Panc1 (cell line): ENCODE data around the gene P2RX3. TPM values are rescaled to one million over a fixed set of nuclear protein-coding genes. Genes with fewer than 3 reads are reported as not detected.

Source experiments
- ATAC-seq: fragments of 200-7000 bp; cut with Tn5 transposase; 2 replicates; pipeline ENCODE4 v1.9.1; 2020; ENCODE audit warnings: mild to moderate bottlenecking, moderate library complexity
- BruUV-seq: library from RNA; stranded (reverse); fragments of 400-500 nt; replicated peaks from 2 replicates; lab custom pipeline; 2021; lab: Mats Ljungman, UMichigan
- CTCF ChIA-PET: fragments of 300-600 bp; sonication (Branson Sonifier 250); formaldehyde crosslinking; loops from one replicate; lab custom pipeline; 2022; ENCODE audit warnings: antibody characterized with exemption; lab: Charles Lee
- POLR2A ChIA-PET: fragments of 300-600 bp; sonication (Branson Sonifier 250); formaldehyde crosslinking; loops from one replicate; lab custom pipeline; 2022; ENCODE audit warnings: antibody characterized with exemption; lab: Charles Lee
- DNase-seq: peaks from one replicate; pipeline ENCODE4 v3.0.0-alpha.2; 2010; ENCODE audit warnings: low read depth, low spot score
- H3K27ac ChIP-seq: 2 replicates; pipeline ENCODE4 v1.5.1; 2011; ENCODE audit warnings: mild to moderate bottlenecking, low read length, inconsistent platforms
- H3K27me3 ChIP-seq: fragments of 200-500 bp; sonication (Bioruptor generic); 2 replicates; pipeline ENCODE4 v1.6.0; 2014; ENCODE audit warnings: low read length, inconsistent platforms; ENCODE audit not compliant: control insufficient read depth, insufficient read depth
- H3K36me3 ChIP-seq: fragments of 200-500 bp; sonication (Bioruptor generic); 2 replicates; pipeline ENCODE4 v1.5.1; 2014; ENCODE audit warnings: inconsistent platforms, mild to moderate bottlenecking, low read length, moderate library complexity; ENCODE audit not compliant: control insufficient read depth, insufficient read depth
- H3K4me1 ChIP-seq: 2 replicates; pipeline ENCODE4 v1.5.1; 2011; ENCODE audit warnings: inconsistent platforms, mild to moderate bottlenecking, low read length, moderate library complexity; ENCODE audit not compliant: control insufficient read depth, insufficient read depth
- H3K4me3 ChIP-seq, 2 experiments: 2 replicates each; pipeline ENCODE4 v1.5.1; 2011 to 2012; ENCODE audit warnings: low read depth in 2 of 2, low read length in 2 of 2, mild to moderate bottlenecking in 2 of 2, inconsistent platforms in 1 of 2, moderate library complexity in 1 of 2
- H3K9me3 ChIP-seq: fragments of 200-500 bp; sonication (Bioruptor generic); 2 replicates; pipeline ENCODE4 v1.5.1; 2014; ENCODE audit warnings: low read depth, mild to moderate bottlenecking, inconsistent platforms, low read length, moderate library complexity; ENCODE audit not compliant: control insufficient read depth, insufficient read depth
- POLR2AphosphoS5 ChIP-seq: IDR thresholded peaks from 2 replicates; pipeline ENCODE4 v1.6.1; 2012; ENCODE audit warnings: mild to moderate bottlenecking, low read depth, low read length, moderate library complexity
- REST ChIP-seq, 2 experiments: IDR thresholded peaks; 2 replicates each; pipeline ENCODE4 v1.6.1; 2011 to 2012; ENCODE audit warnings: low read depth in 2 of 2, control low read depth in 1 of 2, low read length in 1 of 2, mild to moderate bottlenecking in 1 of 2, moderate library complexity in 1 of 2; ENCODE audit not compliant: insufficient read depth in 1 of 2
- SIN3A ChIP-seq: IDR thresholded peaks from 2 replicates; pipeline ENCODE4 v1.6.1; 2012; ENCODE audit warnings: low read depth, mild to moderate bottlenecking, low read length, moderate library complexity, borderline replicate concordance; ENCODE audit not compliant: insufficient read depth
- TCF7L2 ChIP-seq: IDR thresholded peaks from 2 replicates; pipeline ENCODE4 v1.6.1; 2011; ENCODE audit warnings: mild to moderate bottlenecking, low read depth, low read length, inconsistent platforms
- in situ Hi-C: cut with HindIII; loops from 2 replicates; pipeline ENCODE4 v1.10.0; 2016; ENCODE audit warnings: low sequenced_read_pairs, low pct_unique_long_range_greater_than_20kb
- intact Hi-C: fragments of 100-400 bp; cut with micrococcal nuclease; formaldehyde crosslinking; loops from one replicate; pipeline ENCODE4 v1.10.0; 2022; ENCODE audit not compliant: unreplicated experiment
- total RNA-seq: library from RNA; stranded (reverse); gene quantifications from one replicate; pipeline ENCODE4 v1.2.1, GENCODE V29; 2021; ENCODE audit not compliant: unreplicated experiment
- TF ChIP-seq, protein P1 (sequence below): fragments of 450-650 bp; IDR thresholded peaks from 2 replicates; pipeline ENCODE4 v1.5.1; 2017; ENCODE audit warnings: mild to moderate bottlenecking

Gene P2RX3
- total RNA-seq, 1 experiment from 2014 or later = not detected

GRCh38 chr11:57416436-57416835 is 78.3 kb downstream of the P2RX3 start:
- Histone ChIP-seq H3K9me3 (no peaks in the 10 kb centered on the region), H3K4me1 (no peaks in the 10 kb centered on the region), H3K4me3 (no peak overlapping the region), H3K27ac (no peak overlapping the region), H3K27me3 (no peaks in the 10 kb centered on the region), H3K36me3 (no peaks in the 10 kb centered on the region)
- intact Hi-C loops (no loop called here), in situ Hi-C loops (no loop called here)
- no peak for DNase-seq
- ATAC-seq = no peak
- TF ChIP-seq SIN3A (no peak), POLR2AphosphoS5 (no peak), TCF7L2 (no peak), REST (IDR thresholded peaks at IDR 0.05; ENCODE audit: insufficient read depth in 1 of 2, low read depth in 2 of 2, low read length in 1 of 2) (no peak)
- TF ChIP-seq, protein P1, sequence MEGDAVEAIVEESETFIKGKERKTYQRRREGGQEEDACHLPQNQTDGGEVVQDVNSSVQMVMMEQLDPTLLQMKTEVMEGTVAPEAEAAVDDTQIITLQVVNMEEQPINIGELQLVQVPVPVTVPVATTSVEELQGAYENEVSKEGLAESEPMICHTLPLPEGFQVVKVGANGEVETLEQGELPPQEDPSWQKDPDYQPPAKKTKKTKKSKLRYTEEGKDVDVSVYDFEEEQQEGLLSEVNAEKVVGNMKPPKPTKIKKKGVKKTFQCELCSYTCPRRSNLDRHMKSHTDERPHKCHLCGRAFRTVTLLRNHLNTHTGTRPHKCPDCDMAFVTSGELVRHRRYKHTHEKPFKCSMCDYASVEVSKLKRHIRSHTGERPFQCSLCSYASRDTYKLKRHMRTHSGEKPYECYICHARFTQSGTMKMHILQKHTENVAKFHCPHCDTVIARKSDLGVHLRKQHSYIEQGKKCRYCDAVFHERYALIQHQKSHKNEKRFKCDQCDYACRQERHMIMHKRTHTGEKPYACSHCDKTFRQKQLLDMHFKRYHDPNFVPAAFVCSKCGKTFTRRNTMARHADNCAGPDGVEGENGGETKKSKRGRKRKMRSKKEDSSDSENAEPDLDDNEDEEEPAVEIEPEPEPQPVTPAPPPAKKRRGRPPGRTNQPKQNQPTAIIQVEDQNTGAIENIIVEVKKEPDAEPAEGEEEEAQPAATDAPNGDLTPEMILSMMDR = no peak
- no TSS peak for BruUV-seq
- ChIA-PET CTCF (no interaction called here), POLR2A (no interaction called here)

DNA sequence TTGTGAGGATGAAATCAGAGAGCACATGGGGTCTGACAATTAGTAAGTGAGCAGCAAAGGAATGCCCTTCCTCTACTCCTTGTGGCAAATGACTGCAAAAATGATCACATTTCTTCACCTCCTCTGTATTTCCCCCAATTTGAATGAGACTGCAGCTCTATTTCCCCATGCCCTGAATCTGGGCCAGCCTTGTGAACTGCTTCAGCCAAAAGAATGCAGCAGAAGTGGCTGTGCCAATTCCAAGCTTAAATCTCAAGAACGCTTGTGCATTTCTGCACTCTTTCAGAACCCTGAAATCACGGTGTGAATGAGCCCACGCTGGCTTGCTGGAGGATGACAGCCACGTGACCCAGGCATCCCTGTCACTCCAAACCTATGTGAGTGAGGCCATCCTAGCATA is 78.9 kb downstream of the P2RX3 start:
- Histone ChIP-seq H3K27me3 (no peaks in the 10 kb centered on the region), H3K36me3 (no peaks in the 10 kb centered on the region), H3K4me1 (no peaks in the 10 kb centered on the region), H3K27ac (no peak overlapping the region), H3K4me3 (no peak overlapping the region), H3K9me3 (no peaks in the 10 kb centered on the region)
- in situ Hi-C loops (no loop called here), intact Hi-C loops (no loop called here)
- BruUV-seq = no TSS peak
- TF ChIP-seq, protein P1 = no peak
- no peak for TF ChIP-seq SIN3A
- TF ChIP-seq TCF7L2 = no peak
- no peak for TF ChIP-seq POLR2AphosphoS5
- TF ChIP-seq REST (IDR thresholded peaks at IDR 0.05; ENCODE audit: insufficient read depth in 1 of 2, low read depth in 2 of 2, low read length in 1 of 2) = no peak
- ChIA-PET POLR2A (no interaction called here), CTCF (no interaction called here)
- DNase-seq (no peak), ATAC-seq (no peak)
